Gastrocnemius medialis (tissue), 4 donors: ENCODE data around the gene GAL3ST3.

Experiments used
- CTCF ChIP-seq, 5 experiments: fragments of 450-650 bp in 3 of 5; fragments of 200-600 bp in 2 of 5; sonication (generic) in 2 of 5; IDR thresholded peaks in 4 of 5; conservative IDR thresholded peaks in 1 of 5; 1 replicate in 4 of 5; 2 replicates in 1 of 5; pipeline ENCODE4 v1.5.1; 2016 to 2019; ENCODE audit warnings: antibody characterized with exemption in 5 of 5, mild to moderate bottlenecking in 3 of 5, moderate library complexity in 3 of 5
- POLR2A ChIP-seq, 2 donors: fragments of 450-650 bp; IDR thresholded peaks; one replicate each; pipeline ENCODE4 v1.6.1; 2017; ENCODE audit warnings: antibody characterized with exemption in 2 of 2, mild to moderate bottlenecking in 2 of 2, moderate library complexity in 2 of 2

GRCh38 chr11:66020212-66020611, 28.7 kb downstream of the GAL3ST3 start:
- TF ChIP-seq CTCF (IDR thresholded peaks at IDR 0.05 in 4 of 5, conservative IDR thresholded peaks at IDR 0.05 in 1 of 5) (no peak), POLR2A (IDR thresholded peaks at IDR 0.05) (no peak)
